22Rv1 (cell line): ENCODE data around the gene PPP2R5C.

Experiments used
- CTCF ChIP-seq: fragments of 450-650 bp; IDR thresholded peaks from 2 replicates; pipeline ENCODE4 v1.5.1; 2017; ENCODE audit warnings: mild to moderate bottlenecking
- ZFX ChIP-seq: fragments of 450-650 bp; IDR thresholded peaks from 2 replicates; pipeline ENCODE4 v1.6.1; 2017; ENCODE audit warnings: antibody characterized with exemption, borderline replicate concordance

GRCh38 chr14:101721111-101721510, 40.4 kb upstream of the PPP2R5C start:
- no peak for TF ChIP-seq CTCF
- TF ChIP-seq ZFX = no peak
